GM23338 (cell line): ENCODE measurements around the gene EIF2AK3. TPM values are rescaled to one million over a fixed set of nuclear protein-coding genes. Genes with fewer than 3 reads are reported as not detected.

Experiments used
- ATAC-seq: fragments of 200-7000 bp; cut with Tn5 transposase; 3 replicates; pipeline ENCODE4 v1.9.1; 2020
- DNase-seq: peaks from one replicate; pipeline ENCODE4 v3.0.0-alpha.2; 2015; ENCODE audit warnings: low spot score
- H2AFZ ChIP-seq: fragments of 200-600 bp; sonication (generic); 2 replicates; pipeline ENCODE4 v1.8.0; 2016; ENCODE audit warnings: antibody characterized with exemption, mild to moderate bottlenecking, moderate library complexity
- H3F3A ChIP-seq: fragments of 200-600 bp; sonication (generic); replicated peaks from 2 replicates; pipeline ENCODE4 v1.8.0; 2017; ENCODE audit warnings: antibody characterized with exemption, mixed run types, low read depth
- H3K27ac ChIP-seq: fragments of 200-600 bp; sonication (generic); 2 replicates; pipeline ENCODE4 v1.6.1; 2016; ENCODE audit warnings: low read depth
- H3K27me3 ChIP-seq: fragments of 200-600 bp; sonication (generic); 2 replicates; pipeline ENCODE4 v1.8.0; 2016; ENCODE audit warnings: mild to moderate bottlenecking, mixed run types, moderate library complexity; ENCODE audit not compliant: insufficient read depth
- H3K36me3 ChIP-seq: fragments of 200-600 bp; sonication (generic); 2 replicates; pipeline ENCODE4 v1.8.0; 2016; ENCODE audit warnings: mild to moderate bottlenecking; ENCODE audit not compliant: insufficient read depth
- H3K4me1 ChIP-seq: fragments of 200-600 bp; sonication (generic); 2 replicates; pipeline ENCODE4 v1.8.0; 2016; ENCODE audit warnings: mild to moderate bottlenecking, moderate library complexity; ENCODE audit not compliant: insufficient read depth
- H3K4me2 ChIP-seq: fragments of 200-600 bp; sonication (generic); 2 replicates; pipeline ENCODE4 v1.7.1; 2017; ENCODE audit warnings: mixed run types
- H3K4me3 ChIP-seq: fragments of 200-600 bp; sonication (generic); 2 replicates; pipeline ENCODE4 v1.6.1; 2016; ENCODE audit warnings: mixed run types
- H3K79me2 ChIP-seq: fragments of 200-600 bp; sonication (generic); replicated peaks from 2 replicates; pipeline ENCODE4 v1.8.0; 2017; ENCODE audit warnings: mild to moderate bottlenecking; ENCODE audit not compliant: insufficient read depth
- H3K9me2 ChIP-seq: fragments of 200-600 bp; sonication (generic); 2 replicates; pipeline ENCODE4 v1.8.0; 2017; ENCODE audit not compliant: insufficient read depth
- H4K20me1 ChIP-seq: fragments of 200-600 bp; sonication (generic); replicated peaks from 2 replicates; pipeline ENCODE4 v1.8.0; 2017; ENCODE audit warnings: mild to moderate bottlenecking; ENCODE audit not compliant: insufficient read depth
- H3K27ac Mint-ChIP-seq: 2 replicates; pipeline ENCODE4 v1.8.0; 2020; ENCODE audit warnings: inconsistent platforms, mild to moderate bottlenecking, moderate library complexity, mixed read lengths
- H3K27me3 Mint-ChIP-seq: 3 replicates; pipeline ENCODE4 v1.8.0; 2022; ENCODE audit warnings: low read depth, mild to moderate bottlenecking, moderate library complexity, mixed read lengths, inconsistent platforms; ENCODE audit not compliant: insufficient read depth, poor library complexity
- H3K36me3 Mint-ChIP-seq: 3 replicates; pipeline ENCODE4 v1.8.0; 2021; ENCODE audit warnings: low read depth, mild to moderate bottlenecking, inconsistent platforms, moderate library complexity, mixed read lengths
- H3K4me1 Mint-ChIP-seq: 3 replicates; pipeline ENCODE4 v1.8.0; 2020; ENCODE audit warnings: mild to moderate bottlenecking, inconsistent platforms, mixed read lengths
- H3K4me3 Mint-ChIP-seq: 3 replicates; pipeline ENCODE4 v1.8.0; 2021; ENCODE audit warnings: moderate library complexity, mild to moderate bottlenecking, inconsistent platforms, mixed read lengths
- H3K9me3 Mint-ChIP-seq: 3 replicates; pipeline ENCODE4 v1.8.0; 2020; ENCODE audit warnings: moderate library complexity, mild to moderate bottlenecking, inconsistent platforms, mixed read lengths
- CREB1 ChIP-seq: fragments of 250-450 bp; sonication (Bioruptor Pico); IDR thresholded peaks from 2 replicates; pipeline ENCODE4 v1.5.0; 2020; ENCODE audit warnings: low read depth, mild to moderate bottlenecking, moderate library complexity
- EZH2 ChIP-seq: fragments of 200-600 bp; sonication (generic); IDR thresholded peaks from one replicate; pipeline ENCODE4 v1.8.0; 2017; ENCODE audit warnings: antibody characterized with exemption, mild to moderate bottlenecking, low read depth; ENCODE audit not compliant: unreplicated experiment
- EZH2phosphoT487 ChIP-seq: fragments of 200-600 bp; sonication (generic); IDR thresholded peaks from one replicate; pipeline ENCODE4 v1.8.1; 2018; ENCODE audit warnings: antibody characterized with exemption; ENCODE audit not compliant: unreplicated experiment
- NANOG ChIP-seq: IDR thresholded peaks from 2 replicates; pipeline ENCODE4 v1.6.1; 2016; ENCODE audit warnings: antibody characterized with exemption, borderline replicate concordance
- POLR2AphosphoS5 ChIP-seq: IDR thresholded peaks from 2 replicates; pipeline ENCODE4 v1.6.1; 2016; ENCODE audit warnings: antibody characterized with exemption, low read depth
- ZNF114 ChIP-seq: fragments of 250-450 bp; sonication (Bioruptor Pico); IDR thresholded peaks from 2 replicates; pipeline ENCODE4 v1.5.0; 2020; ENCODE audit warnings: mild to moderate bottlenecking, moderate library complexity
- ZNF331 ChIP-seq: fragments of 250-450 bp; sonication (Bioruptor Pico); IDR thresholded peaks from 2 replicates; pipeline ENCODE4 v1.5.0; 2020; ENCODE audit warnings: low read depth, mild to moderate bottlenecking, moderate library complexity
- polyA plus RNA-seq: library from polyadenylated mRNA; unstranded; fragments of >200 nt; fragmentation: Nextera tagmentation; extraction: Ambion mirVana; gene quantifications from 2 replicates; pipeline ENCODE4 v1.2.1, GENCODE V29; 2016
- total RNA-seq: library from RNA; depleted of rRNA; stranded (reverse); fragments of >200 nt; shearing (Covaris generic); gene quantifications from 2 replicates; pipeline ENCODE4 v1.2.3, GENCODE V29; 2014
- TF ChIP-seq, protein P1 (sequence below): fragments of 250-450 bp; sonication (Bioruptor Pico); IDR thresholded peaks from 2 replicates; pipeline ENCODE4 v1.5.0; 2020; ENCODE audit warnings: mild to moderate bottlenecking, moderate library complexity
- TF ChIP-seq, protein P2 (sequence below), 2 experiments: fragments of 200-600 bp in 1 of 2; sonication (generic) in 1 of 2; conservative IDR thresholded peaks; 2 replicates each; pipeline versions ENCODE4 v1.5.1 to v1.6.1; 2016 to 2017; ENCODE audit warnings: antibody characterized with exemption in 2 of 2, low read depth in 2 of 2, mild to moderate bottlenecking in 2 of 2, moderate library complexity in 1 of 2
- TF ChIP-seq, protein P3 (sequence below): IDR thresholded peaks from one replicate; pipeline ENCODE4 v1.6.1; 2018; ENCODE audit warnings: antibody characterized with exemption; ENCODE audit not compliant: unreplicated experiment

Gene EIF2AK3
- total and polyA plus RNA-seq, 2 experiments from 2014 or later: 5.9 to 24.2 TPM

DNA sequence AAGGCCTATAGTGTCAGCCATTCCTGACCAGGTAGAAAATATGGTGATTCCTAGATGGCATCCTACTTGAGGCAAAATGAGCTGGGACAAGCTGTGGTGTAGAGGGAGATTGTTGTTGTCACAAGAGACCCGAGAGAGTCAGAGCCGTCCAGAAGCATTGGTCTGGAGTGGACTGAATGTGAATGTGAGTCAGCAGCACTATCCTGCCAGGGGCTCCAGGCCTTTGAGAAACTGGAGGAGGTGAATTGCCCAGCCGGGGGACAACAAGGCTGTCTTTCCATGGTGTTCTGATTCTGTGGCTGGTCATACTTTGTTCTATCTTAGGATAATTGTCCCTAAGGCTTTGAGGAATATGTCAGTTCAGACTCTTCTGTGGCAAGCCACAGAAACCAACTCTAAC is 29.4 kb upstream of the EIF2AK3 start:
- DNase-seq: no peak
- H3K4me2 ChIP-seq: no peak overlapping the region
- TF ChIP-seq, protein P1, sequence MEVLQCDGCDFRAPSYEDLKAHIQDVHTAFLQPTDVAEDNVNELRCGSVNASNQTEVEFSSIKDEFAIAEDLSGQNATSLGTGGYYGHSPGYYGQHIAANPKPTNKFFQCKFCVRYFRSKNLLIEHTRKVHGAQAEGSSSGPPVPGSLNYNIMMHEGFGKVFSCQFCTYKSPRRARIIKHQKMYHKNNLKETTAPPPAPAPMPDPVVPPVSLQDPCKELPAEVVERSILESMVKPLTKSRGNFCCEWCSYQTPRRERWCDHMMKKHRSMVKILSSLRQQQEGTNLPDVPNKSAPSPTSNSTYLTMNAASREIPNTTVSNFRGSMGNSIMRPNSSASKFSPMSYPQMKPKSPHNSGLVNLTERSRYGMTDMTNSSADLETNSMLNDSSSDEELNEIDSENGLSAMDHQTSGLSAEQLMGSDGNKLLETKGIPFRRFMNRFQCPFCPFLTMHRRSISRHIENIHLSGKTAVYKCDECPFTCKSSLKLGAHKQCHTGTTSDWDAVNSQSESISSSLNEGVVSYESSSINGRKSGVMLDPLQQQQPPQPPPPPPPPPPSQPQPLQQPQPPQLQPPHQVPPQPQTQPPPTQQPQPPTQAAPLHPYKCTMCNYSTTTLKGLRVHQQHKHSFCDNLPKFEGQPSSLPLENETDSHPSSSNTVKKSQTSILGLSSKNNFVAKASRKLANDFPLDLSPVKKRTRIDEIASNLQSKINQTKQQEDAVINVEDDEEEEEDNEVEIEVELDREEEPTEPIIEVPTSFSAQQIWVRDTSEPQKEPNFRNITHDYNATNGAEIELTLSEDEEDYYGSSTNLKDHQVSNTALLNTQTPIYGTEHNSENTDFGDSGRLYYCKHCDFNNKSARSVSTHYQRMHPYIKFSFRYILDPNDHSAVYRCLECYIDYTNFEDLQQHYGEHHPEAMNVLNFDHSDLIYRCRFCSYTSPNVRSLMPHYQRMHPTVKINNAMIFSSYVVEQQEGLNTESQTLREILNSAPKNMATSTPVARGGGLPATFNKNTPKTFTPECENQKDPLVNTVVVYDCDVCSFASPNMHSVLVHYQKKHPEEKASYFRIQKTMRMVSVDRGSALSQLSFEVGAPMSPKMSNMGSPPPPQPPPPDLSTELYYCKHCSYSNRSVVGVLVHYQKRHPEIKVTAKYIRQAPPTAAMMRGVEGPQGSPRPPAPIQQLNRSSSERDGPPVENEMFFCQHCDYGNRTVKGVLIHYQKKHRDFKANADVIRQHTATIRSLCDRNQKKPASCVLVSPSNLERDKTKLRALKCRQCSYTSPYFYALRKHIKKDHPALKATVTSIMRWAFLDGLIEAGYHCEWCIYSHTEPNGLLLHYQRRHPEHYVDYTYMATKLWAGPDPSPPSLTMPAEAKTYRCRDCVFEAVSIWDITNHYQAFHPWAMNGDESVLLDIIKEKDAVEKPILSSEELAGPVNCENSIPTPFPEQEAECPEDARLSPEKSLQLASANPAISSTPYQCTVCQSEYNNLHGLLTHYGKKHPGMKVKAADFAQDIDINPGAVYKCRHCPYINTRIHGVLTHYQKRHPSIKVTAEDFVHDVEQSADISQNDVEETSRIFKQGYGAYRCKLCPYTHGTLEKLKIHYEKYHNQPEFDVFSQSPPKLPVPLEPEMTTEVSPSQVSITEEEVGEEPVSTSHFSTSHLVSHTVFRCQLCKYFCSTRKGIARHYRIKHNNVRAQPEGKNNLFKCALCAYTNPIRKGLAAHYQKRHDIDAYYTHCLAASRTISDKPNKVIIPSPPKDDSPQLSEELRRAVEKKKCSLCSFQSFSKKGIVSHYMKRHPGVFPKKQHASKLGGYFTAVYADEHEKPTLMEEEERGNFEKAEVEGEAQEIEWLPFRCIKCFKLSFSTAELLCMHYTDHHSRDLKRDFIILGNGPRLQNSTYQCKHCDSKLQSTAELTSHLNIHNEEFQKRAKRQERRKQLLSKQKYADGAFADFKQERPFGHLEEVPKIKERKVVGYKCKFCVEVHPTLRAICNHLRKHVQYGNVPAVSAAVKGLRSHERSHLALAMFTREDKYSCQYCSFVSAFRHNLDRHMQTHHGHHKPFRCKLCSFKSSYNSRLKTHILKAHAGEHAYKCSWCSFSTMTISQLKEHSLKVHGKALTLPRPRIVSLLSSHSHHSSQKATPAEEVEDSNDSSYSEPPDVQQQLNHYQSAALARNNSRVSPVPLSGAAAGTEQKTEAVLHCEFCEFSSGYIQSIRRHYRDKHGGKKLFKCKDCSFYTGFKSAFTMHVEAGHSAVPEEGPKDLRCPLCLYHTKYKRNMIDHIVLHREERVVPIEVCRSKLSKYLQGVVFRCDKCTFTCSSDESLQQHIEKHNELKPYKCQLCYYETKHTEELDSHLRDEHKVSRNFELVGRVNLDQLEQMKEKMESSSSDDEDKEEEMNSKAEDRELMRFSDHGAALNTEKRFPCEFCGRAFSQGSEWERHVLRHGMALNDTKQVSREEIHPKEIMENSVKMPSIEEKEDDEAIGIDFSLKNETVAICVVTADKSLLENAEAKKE: no peak
- TF ChIP-seq ZNF331 (CRISPR knock-in tag) (no peak), ZNF114 (CRISPR knock-in tag) (no peak), CREB1 (CRISPR knock-in tag) (no peak), NANOG (no peak), EZH2phosphoT487 (no peak), EZH2 (no peak), POLR2AphosphoS5 (no peak)
- TF ChIP-seq, protein P2, sequence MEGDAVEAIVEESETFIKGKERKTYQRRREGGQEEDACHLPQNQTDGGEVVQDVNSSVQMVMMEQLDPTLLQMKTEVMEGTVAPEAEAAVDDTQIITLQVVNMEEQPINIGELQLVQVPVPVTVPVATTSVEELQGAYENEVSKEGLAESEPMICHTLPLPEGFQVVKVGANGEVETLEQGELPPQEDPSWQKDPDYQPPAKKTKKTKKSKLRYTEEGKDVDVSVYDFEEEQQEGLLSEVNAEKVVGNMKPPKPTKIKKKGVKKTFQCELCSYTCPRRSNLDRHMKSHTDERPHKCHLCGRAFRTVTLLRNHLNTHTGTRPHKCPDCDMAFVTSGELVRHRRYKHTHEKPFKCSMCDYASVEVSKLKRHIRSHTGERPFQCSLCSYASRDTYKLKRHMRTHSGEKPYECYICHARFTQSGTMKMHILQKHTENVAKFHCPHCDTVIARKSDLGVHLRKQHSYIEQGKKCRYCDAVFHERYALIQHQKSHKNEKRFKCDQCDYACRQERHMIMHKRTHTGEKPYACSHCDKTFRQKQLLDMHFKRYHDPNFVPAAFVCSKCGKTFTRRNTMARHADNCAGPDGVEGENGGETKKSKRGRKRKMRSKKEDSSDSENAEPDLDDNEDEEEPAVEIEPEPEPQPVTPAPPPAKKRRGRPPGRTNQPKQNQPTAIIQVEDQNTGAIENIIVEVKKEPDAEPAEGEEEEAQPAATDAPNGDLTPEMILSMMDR (conservative IDR thresholded peaks at IDR 0.05; ENCODE audit: low read depth in 2 of 2): no peak
- TF ChIP-seq, protein P3, sequence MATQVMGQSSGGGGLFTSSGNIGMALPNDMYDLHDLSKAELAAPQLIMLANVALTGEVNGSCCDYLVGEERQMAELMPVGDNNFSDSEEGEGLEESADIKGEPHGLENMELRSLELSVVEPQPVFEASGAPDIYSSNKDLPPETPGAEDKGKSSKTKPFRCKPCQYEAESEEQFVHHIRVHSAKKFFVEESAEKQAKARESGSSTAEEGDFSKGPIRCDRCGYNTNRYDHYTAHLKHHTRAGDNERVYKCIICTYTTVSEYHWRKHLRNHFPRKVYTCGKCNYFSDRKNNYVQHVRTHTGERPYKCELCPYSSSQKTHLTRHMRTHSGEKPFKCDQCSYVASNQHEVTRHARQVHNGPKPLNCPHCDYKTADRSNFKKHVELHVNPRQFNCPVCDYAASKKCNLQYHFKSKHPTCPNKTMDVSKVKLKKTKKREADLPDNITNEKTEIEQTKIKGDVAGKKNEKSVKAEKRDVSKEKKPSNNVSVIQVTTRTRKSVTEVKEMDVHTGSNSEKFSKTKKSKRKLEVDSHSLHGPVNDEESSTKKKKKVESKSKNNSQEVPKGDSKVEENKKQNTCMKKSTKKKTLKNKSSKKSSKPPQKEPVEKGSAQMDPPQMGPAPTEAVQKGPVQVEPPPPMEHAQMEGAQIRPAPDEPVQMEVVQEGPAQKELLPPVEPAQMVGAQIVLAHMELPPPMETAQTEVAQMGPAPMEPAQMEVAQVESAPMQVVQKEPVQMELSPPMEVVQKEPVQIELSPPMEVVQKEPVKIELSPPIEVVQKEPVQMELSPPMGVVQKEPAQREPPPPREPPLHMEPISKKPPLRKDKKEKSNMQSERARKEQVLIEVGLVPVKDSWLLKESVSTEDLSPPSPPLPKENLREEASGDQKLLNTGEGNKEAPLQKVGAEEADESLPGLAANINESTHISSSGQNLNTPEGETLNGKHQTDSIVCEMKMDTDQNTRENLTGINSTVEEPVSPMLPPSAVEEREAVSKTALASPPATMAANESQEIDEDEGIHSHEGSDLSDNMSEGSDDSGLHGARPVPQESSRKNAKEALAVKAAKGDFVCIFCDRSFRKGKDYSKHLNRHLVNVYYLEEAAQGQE: no peak
- H2AFZ ChIP-seq: no peak overlapping the region
- H3K79me2 ChIP-seq: no peaks in the 10 kb centered on the region
- H3K27ac ChIP-seq: no peak overlapping the region
- H3K9me2 ChIP-seq: peaks cover 8% of the 10 kb centered on the region; the same call in 1 of the 2 replicates
- H3K4me3 ChIP-seq: no peak overlapping the region
- H3K27me3 Mint-ChIP-seq: no peaks in the 10 kb centered on the region
- no peak for ATAC-seq
- 0 out of 2 replicates have a peak, but pooled peaks cover 4% of the 10 kb centered on the region for H3F3A ChIP-seq
- H3K27me3 ChIP-seq: no peaks in the 10 kb centered on the region
- no peaks in the 10 kb centered on the region for H3K36me3 Mint-ChIP-seq
- no peaks in the 10 kb centered on the region for H3K36me3 ChIP-seq
- H3K9me3 Mint-ChIP-seq: no peaks in the 10 kb centered on the region; the same call in 2 of the 3 replicates
- no peaks in the 10 kb centered on the region for H4K20me1 ChIP-seq
- no peak overlapping the region for H3K27ac Mint-ChIP-seq
- peaks cover 8% of the 10 kb centered on the region for H3K4me1 ChIP-seq
- H3K4me3 Mint-ChIP-seq: no peak overlapping the region
- peaks cover 19% of the 10 kb centered on the region for H3K4me1 Mint-ChIP-seq
